Choroid plexus epithelial cell (primary cell): ENCODE measurements around the gene CHRNB4.
"Not testable (repeated sequence)": the region's sequence is repeated elsewhere in the genome, so short reads cannot be mapped to it uniquely, and the experiment has no call there.

ENCODE experiments used
- DNase-seq: peaks from one replicate; pipeline ENCODE4 v3.0.0-alpha.2; 2010; ENCODE audit warnings: low read depth
- H3K4me3 ChIP-seq: 2 replicates; pipeline ENCODE4 v1.5.1; 2011; ENCODE audit warnings: low read depth, mild to moderate bottlenecking, control low read depth, low read length, moderate library complexity
- TF ChIP-seq, protein P1 (sequence below): conservative IDR thresholded peaks from 2 replicates; pipeline ENCODE4 v1.5.1; 2011; ENCODE audit warnings: low read depth, mild to moderate bottlenecking, control low read depth, inconsistent platforms, low read length, moderate library complexity

CHRNB4 gene

GRCh38 chr15:78617076-78617475, 23.9 kb downstream of the CHRNB4 start:
- TF ChIP-seq, protein P1, sequence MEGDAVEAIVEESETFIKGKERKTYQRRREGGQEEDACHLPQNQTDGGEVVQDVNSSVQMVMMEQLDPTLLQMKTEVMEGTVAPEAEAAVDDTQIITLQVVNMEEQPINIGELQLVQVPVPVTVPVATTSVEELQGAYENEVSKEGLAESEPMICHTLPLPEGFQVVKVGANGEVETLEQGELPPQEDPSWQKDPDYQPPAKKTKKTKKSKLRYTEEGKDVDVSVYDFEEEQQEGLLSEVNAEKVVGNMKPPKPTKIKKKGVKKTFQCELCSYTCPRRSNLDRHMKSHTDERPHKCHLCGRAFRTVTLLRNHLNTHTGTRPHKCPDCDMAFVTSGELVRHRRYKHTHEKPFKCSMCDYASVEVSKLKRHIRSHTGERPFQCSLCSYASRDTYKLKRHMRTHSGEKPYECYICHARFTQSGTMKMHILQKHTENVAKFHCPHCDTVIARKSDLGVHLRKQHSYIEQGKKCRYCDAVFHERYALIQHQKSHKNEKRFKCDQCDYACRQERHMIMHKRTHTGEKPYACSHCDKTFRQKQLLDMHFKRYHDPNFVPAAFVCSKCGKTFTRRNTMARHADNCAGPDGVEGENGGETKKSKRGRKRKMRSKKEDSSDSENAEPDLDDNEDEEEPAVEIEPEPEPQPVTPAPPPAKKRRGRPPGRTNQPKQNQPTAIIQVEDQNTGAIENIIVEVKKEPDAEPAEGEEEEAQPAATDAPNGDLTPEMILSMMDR = no peak
- H3K4me3 ChIP-seq = no peak overlapping the region
- no peak for DNase-seq

DNA sequence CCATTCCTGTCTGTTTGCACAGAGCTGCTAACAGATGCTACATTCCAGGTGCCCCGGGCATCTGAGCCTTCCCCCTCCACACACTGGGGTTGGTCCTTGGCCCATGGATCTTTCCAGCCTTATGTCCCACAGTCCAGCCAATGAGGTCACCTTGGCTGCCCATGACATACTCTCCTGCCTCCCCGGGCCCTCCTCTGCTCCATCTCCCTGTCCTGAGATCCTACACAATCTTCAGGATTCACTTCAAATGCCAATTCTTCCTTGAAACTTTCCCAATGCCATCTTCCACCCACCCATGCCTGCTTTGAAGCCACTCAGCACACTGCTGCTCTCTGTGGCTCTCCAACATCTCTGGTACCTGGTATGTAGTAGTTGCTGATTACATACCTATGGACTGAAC, 24.5 kb downstream of the CHRNB4 start:
- no peak overlapping the region for H3K4me3 ChIP-seq
- no peak for DNase-seq
- TF ChIP-seq, protein P1 = no peak

- TF ChIP-seq, protein P1 = no peak
- H3K4me3 ChIP-seq = no peak overlapping the region
- DNase-seq = no peak
Observed at GRCh38 chr15:78615151-78615589, 25.8 kb downstream of the CHRNB4 start.

GRCh38 chr15:78614021-78614420, 27.0 kb downstream of the CHRNB4 start:
- DNase-seq = no peak
- no peak overlapping the region for H3K4me3 ChIP-seq
- TF ChIP-seq, protein P1 = no peak

DNA sequence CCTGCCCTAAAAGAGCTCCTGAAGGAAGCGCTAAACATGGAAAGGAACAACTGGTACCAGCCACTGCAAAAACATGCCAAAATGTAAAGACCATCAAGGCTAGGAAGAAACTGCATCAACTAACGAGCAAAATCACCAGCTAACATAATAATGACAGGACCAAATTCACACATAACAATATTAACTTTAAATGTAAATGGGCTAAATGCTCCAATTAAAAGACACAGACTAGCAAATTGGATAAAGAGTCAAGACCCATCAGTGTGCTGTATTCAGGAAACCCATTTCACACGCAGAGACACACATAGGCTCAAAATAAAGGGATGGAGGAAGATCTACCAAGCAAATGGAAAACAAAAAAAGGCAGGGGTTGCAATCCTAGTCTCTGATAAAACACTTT, 31.5 kb downstream of the CHRNB4 start:
- H3K4me3 ChIP-seq = not testable (repeated sequence)

DNA sequence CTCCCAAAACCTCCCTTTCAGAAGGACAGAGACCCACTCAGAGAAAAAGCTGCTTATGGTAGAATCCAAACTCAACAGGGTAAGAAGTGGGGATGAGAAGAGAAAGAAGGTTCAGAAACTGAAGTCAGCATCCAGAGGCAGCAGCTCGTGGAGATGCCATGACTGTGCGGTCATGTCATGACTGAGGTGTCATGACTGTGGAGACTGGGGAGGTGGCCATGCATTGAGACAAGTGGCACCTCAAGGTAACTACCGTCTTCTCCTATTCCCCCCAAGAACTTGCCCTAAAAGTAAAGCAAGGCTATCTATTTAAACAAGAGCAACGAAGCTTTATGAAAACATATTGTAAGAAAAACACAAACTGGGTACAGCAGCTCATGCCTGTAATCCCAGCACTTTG, 35.3 kb downstream of the CHRNB4 start:
- DNase-seq = no peak
- no peak overlapping the region for H3K4me3 ChIP-seq
- TF ChIP-seq, protein P1 = no peak

More for the DNA sequence above, 31.5 kb downstream of the CHRNB4 start:
- not testable (repeated sequence) for DNase-seq

GRCh38 chr15:78605201-78605600, 35.8 kb downstream of the CHRNB4 start:
- no peak for DNase-seq
- TF ChIP-seq, protein P1 = no peak
- no peak overlapping the region for H3K4me3 ChIP-seq

DNA sequence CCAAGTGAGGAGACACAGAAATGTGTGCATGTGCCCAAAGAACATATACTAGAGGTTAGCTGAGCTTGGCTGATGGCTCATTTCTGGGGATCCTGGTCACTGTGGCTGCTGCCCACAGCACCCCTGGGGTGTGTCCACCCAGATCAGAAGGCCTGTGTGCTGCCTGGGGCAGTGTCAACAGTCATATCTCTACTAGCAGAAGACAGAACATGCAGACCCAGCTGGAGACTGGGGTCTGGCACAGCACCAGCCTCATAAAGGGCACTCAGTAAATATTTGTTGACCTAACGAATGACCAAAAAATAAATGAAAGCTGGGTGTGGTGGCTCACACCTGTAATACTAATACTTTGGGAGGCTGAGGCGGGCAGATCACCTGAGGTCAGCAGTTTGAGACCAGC, 36.6 kb downstream of the CHRNB4 start:
- no peak for DNase-seq
- TF ChIP-seq, protein P1 = no peak
- no peak overlapping the region for H3K4me3 ChIP-seq
